ENCODE results near the gene CLSTN2. TPM values are rescaled to one million over a fixed set of nuclear protein-coding genes. Genes with fewer than 3 reads are reported as not detected.

Gene CLSTN2
- total RNA-seq, 1 experiment from 2014 or later: not detected

GRCh38 chr3:139969386-139969785, 34.4 kb downstream of the CLSTN2 start:
- no peaks in the 10 kb centered on the region for H3K27me3 ChIP-seq (ENCODE audit: low read length)
- no peak overlapping the region for H3K27ac ChIP-seq (ENCODE audit: low read length)
- no peak for ATAC-seq
- ChIA-PET POLR2A (ENCODE audit: unreplicated experiment) (no interaction called here), CTCF (no interaction called here)
- H3K79me2 ChIP-seq (ENCODE audit: low read length): no peaks in the 10 kb centered on the region
- H2AFZ ChIP-seq (ENCODE audit: low read length): no peak overlapping the region
- no peaks in the 10 kb centered on the region for H3K9me2 ChIP-seq (replicated peaks; ENCODE audit: low read length)
- intact Hi-C loops (cut with micrococcal nuclease): no loop called here
- H3K4me2 ChIP-seq (ENCODE audit: low read length): no peak overlapping the region
- H3K4me1 ChIP-seq (ENCODE audit: insufficient read depth, low read length): no peaks in the 10 kb centered on the region
- no peaks in the 10 kb centered on the region for H3F3A ChIP-seq (ENCODE audit: low read length, unreplicated experiment)
- no TSS peak for BruUV-seq (replicated peaks)
- TF ChIP-seq EZH2phosphoT487 (IDR thresholded peaks at IDR 0.05; ENCODE audit: borderline replicate concordance, low read length): no peak
- no peak for TF ChIP-seq EZH2 (IDR thresholded peaks at IDR 0.05; ENCODE audit: low read length, unreplicated experiment)
- TF ChIP-seq, protein P1, sequence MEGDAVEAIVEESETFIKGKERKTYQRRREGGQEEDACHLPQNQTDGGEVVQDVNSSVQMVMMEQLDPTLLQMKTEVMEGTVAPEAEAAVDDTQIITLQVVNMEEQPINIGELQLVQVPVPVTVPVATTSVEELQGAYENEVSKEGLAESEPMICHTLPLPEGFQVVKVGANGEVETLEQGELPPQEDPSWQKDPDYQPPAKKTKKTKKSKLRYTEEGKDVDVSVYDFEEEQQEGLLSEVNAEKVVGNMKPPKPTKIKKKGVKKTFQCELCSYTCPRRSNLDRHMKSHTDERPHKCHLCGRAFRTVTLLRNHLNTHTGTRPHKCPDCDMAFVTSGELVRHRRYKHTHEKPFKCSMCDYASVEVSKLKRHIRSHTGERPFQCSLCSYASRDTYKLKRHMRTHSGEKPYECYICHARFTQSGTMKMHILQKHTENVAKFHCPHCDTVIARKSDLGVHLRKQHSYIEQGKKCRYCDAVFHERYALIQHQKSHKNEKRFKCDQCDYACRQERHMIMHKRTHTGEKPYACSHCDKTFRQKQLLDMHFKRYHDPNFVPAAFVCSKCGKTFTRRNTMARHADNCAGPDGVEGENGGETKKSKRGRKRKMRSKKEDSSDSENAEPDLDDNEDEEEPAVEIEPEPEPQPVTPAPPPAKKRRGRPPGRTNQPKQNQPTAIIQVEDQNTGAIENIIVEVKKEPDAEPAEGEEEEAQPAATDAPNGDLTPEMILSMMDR (conservative IDR thresholded peaks at IDR 0.05; ENCODE audit: low read depth, low read length): no peak
- no peak overlapping the region for H3K4me3 ChIP-seq (ENCODE audit: low read length)
- no peaks in the 10 kb centered on the region for H3K36me3 ChIP-seq (ENCODE audit: low read depth, low read length)
- H3K9ac ChIP-seq (ENCODE audit: low read length): no peak overlapping the region
- DNase-seq: no peak
- H4K20me1 ChIP-seq (ENCODE audit: low read length): no peaks in the 10 kb centered on the region
- H3K9me3 ChIP-seq (ENCODE audit: low read length): no peaks in the 10 kb centered on the region

DNA sequence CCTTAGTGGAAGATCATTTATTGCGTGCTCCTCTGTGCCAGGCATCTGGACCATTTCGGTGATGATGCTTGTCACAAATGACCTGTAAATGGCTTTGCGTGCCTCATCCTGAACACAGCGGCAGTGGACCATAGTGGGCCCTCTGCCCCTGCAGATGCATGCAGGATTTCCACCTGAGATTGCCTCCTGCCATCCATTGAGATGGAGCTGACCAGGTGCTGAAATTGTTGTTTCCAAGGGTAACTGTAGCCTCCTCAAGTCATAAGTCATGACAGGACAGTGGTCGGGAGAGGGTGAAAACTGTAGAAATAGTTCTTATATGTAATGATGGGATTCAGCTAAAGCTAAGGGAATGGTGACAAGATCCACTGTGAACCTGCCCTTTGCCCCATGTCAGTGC, 35.5 kb downstream of the CLSTN2 start:
- Histone ChIP-seq H3K9me3 (ENCODE audit: low read length) (no peaks in the 10 kb centered on the region), H3K9me2 (replicated peaks; ENCODE audit: low read length) (no peaks in the 10 kb centered on the region), H3K79me2 (ENCODE audit: low read length) (no peaks in the 10 kb centered on the region), H3K27me3 (ENCODE audit: low read length) (no peaks in the 10 kb centered on the region), H3K4me2 (ENCODE audit: low read length) (no peak overlapping the region), H3K27ac (ENCODE audit: low read length) (no peak overlapping the region), H3K4me1 (ENCODE audit: insufficient read depth, low read length) (no peaks in the 10 kb centered on the region), H2AFZ (ENCODE audit: low read length) (no peak overlapping the region), H4K20me1 (ENCODE audit: low read length) (no peaks in the 10 kb centered on the region), H3K4me3 (ENCODE audit: low read length) (no peak overlapping the region), H3F3A (ENCODE audit: low read length, unreplicated experiment) (no peaks in the 10 kb centered on the region), H3K9ac (ENCODE audit: low read length) (no peak overlapping the region), H3K36me3 (ENCODE audit: low read depth, low read length) (no peaks in the 10 kb centered on the region)
- intact Hi-C loops (cut with micrococcal nuclease): no loop called here
- CTCF ChIA-PET: no interaction called here
- DNase-seq (no peak), ATAC-seq (no peak)
- POLR2A ChIA-PET (ENCODE audit: unreplicated experiment): no interaction called here
- TF ChIP-seq, protein P1 (conservative IDR thresholded peaks at IDR 0.05; ENCODE audit: low read depth, low read length): no peak
- no TSS peak for BruUV-seq (replicated peaks)

- BruUV-seq (replicated peaks): no TSS peak
- TF ChIP-seq, protein P1 (conservative IDR thresholded peaks at IDR 0.05; ENCODE audit: low read depth, low read length): no peak
- TF ChIP-seq EZH2 (IDR thresholded peaks at IDR 0.05; ENCODE audit: low read length, unreplicated experiment) (no peak), EZH2phosphoT487 (IDR thresholded peaks at IDR 0.05; ENCODE audit: borderline replicate concordance, low read length) (no peak)
- POLR2A ChIA-PET (ENCODE audit: unreplicated experiment): no interaction called here
Observed at GRCh38 chr3:139974809-139975425, 39.9 kb downstream of the CLSTN2 start.

More at GRCh38 chr3:139974809-139975425, 39.9 kb downstream of the CLSTN2 start:
- H4K20me1 ChIP-seq (ENCODE audit: low read length): no peaks in the 10 kb centered on the region
- no peaks in the 10 kb centered on the region for H3K4me1 ChIP-seq (ENCODE audit: insufficient read depth, low read length)
- H3K27me3 ChIP-seq (ENCODE audit: low read length): no peaks in the 10 kb centered on the region
- H3K4me3 ChIP-seq (ENCODE audit: low read length): no peak overlapping the region
- no peaks in the 10 kb centered on the region for H3K9me2 ChIP-seq (replicated peaks; ENCODE audit: low read length)
- H3K9me3 ChIP-seq (ENCODE audit: low read length): no peaks in the 10 kb centered on the region
- ATAC-seq: no peak
- H3K79me2 ChIP-seq (ENCODE audit: low read length): no peaks in the 10 kb centered on the region
- CTCF ChIA-PET: no interaction called here
- intact Hi-C loops (cut with micrococcal nuclease): no loop called here
- no peak for DNase-seq
- H2AFZ ChIP-seq (ENCODE audit: low read length): no peak overlapping the region
- H3F3A ChIP-seq (ENCODE audit: low read length, unreplicated experiment): no peaks in the 10 kb centered on the region
- no peaks in the 10 kb centered on the region for H3K36me3 ChIP-seq (ENCODE audit: low read depth, low read length)
- H3K4me2 ChIP-seq (ENCODE audit: low read length): no peak overlapping the region
- no peak overlapping the region for H3K27ac ChIP-seq (ENCODE audit: low read length)
- no peak overlapping the region for H3K9ac ChIP-seq (ENCODE audit: low read length)

All from PC-3 (cell line).